HG03025 (cell line): ENCODE measurements around the gene MARVELD3.
"Not testable (repeated sequence)": the region's sequence is repeated elsewhere in the genome, so short reads cannot be mapped to it uniquely, and the experiment has no call there.

Experiments used
- ATAC-seq: cut with Tn5 transposase; IDR thresholded peaks from one replicate; pipeline ENCODE4 v1.9.1; 2021; ENCODE audit warnings: mild to moderate bottlenecking, moderate library complexity; ENCODE audit not compliant: unreplicated experiment, low FRiP score

MARVELD3 gene

DNA sequence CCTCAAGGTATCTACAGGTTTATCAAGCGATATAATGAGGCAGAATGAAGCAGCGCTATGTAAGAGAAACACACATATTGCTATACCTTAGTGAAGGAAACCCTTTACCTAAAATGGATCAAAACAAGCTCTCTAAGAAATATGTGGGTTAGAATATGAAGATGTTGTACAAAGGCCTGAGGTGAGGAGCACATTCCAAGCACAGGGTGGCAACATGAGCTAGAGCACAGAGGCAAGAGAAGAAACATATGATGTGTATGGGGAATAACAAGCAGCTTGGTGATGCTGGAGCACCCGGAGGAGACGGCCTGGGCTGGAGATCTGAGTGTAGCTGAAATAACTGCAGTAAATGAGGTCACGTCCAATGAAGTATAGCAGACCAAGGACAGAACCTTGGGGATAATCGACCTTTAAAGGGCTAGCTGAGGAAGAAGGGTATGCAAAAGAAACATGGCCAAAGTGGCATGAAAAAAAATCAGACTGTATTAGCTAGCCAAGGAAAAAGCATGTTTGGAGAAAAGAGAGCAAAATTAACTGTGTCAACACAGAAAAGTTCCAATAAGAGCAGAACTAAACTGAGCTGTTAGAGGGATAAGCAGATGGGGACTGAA is 44.0 kb downstream of the MARVELD3 start:
- no peak for ATAC-seq

DNA sequence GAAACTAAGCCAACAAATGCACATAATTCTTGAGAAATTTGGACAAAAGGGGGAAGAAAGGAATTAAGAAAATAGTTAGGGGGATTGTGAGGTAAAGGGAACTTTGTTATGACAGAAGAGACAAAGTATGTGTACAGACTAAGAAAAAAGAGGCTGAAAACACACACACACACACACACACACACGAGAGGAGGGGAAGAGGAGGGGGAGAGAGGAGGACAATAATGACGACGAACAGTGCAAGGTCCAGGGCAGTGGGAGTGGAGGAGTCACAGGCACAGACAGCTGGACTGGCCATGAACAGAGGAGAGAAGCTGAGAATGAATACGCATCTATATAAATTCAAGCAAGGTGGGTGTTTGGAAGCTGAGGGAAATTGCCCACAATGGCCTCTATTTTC is 44.6 kb downstream of the MARVELD3 start:
- no peak for ATAC-seq

DNA sequence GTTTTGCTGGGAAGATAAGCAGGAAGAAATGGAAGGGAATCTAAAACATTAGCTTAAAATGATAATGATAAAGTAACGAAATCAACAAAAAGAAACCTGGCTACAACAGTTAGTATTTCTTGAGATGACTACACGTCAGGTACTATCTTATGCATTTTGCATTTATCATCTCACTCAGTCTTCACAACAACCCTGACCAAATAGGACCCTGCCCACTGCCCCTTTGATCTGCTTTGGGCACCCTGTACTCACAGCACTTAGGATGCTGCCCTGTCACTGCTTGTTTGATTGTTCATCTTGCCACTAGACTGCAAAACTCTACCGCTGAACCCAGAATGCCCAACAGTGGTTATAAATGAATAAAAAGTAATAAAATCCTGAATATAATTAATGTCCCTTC is 45.2 kb downstream of the MARVELD3 start:
- ATAC-seq = no peak

DNA sequence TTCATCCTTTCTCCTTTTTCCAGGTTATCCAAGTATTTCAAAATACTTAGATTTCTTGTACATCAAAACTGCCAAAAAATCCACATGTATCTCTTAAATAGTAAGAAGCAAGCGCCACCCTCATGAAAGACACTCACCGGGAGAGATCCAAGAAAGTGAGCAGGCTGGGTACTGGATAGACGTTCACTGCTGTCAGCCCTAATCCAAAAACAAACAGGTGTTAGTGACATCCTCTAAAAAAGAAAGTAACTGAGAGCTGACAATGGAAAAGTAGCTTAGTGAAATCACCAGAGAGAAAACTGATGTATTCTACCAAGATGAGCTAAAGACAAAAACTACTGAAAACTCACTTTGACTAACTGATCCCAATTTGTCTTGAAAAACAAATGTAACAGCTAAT is 46.1 kb downstream of the MARVELD3 start:
- ATAC-seq = no peak

DNA sequence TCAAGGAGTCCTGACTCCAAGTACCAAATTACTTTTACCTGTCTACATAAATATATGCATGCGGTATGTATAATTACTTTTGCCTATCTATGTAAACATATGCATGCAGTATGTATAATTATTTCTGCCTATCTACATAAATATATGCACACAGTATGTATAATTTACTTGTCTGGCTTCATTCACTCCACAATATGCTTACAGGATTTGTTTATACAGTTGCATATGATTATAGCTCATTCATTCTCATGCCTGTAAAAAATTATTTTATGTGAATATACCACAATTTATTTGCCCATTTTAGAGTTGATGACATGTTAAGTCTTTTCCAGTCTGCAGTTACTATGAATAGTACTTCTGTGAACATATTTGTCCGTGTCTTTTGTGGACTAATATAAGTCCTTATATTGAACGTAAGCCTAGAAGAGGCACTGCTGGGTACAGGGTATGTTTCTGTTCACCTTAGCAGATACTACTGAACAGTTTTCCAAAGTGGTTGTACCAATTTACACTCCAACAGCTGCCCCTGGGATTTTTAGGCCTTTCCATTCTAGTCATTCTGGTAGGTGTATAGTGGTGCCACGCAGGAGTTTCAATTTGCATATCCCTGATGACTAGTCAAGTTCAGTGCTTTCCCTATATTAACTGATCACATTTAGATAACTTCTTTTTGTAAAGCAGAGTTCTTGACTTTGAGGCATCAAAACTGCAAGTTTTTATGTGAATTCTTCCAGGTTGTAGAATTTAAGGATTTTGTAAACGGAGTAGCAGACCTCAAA is 47.0 kb downstream of the MARVELD3 start:
- ATAC-seq = no peak

DNA sequence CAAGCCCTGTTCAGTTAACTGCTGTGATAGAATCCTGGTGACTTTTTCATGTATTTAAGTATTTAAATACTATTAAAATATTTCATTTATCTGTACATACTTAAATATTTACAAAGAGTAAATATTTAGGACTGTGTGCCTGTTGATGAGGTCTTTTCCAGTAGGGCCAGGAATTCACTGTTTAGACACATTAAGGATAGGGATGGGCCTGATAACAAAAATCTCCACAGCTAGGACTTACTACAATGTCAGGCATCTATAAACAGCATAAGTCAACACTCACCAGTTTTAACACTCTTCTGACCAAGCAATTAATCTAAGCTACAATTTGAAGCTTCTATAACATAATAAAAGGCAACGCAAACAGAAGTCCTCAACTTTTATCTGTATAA is 47.6 kb downstream of the MARVELD3 start:
- no peak for ATAC-seq

DNA sequence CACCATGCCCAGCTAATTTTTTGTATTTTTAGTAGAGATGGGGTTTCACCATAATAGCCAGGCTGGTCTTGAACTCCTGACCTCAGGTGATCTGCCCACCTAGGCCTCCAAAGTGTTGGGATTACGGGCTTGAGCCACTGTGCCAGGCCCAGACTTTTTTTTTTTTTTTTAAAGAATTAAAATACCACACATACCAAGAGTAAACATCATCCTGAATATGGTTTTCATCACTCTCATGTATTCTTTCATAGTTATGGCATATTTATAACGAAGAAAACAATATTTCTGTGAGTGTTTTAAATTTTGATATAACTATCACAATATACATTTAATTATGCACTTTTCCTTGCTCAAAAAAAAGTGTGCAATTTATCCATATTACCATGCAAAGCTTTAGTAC is 48.2 kb downstream of the MARVELD3 start:
- no peak for ATAC-seq

DNA sequence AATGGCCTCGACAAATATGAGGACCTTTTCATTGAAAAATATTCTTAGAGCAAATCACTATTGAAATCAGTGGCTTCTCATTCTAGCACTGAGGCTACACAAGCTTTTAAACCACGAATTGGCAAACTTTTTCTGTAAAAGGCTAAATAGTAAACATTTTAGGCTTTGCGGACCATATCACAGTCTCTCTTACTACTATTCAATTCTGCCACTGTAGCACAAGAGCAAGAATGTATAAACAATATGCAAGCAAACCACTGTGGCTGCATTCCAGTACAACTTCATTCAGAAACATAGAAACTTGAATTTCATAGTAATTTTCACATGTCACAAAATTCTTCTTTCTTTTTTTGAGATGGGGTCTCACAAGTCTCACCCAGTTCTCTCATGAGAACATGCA is 49.4 kb downstream of the MARVELD3 start:
- ATAC-seq = no peak

DNA sequence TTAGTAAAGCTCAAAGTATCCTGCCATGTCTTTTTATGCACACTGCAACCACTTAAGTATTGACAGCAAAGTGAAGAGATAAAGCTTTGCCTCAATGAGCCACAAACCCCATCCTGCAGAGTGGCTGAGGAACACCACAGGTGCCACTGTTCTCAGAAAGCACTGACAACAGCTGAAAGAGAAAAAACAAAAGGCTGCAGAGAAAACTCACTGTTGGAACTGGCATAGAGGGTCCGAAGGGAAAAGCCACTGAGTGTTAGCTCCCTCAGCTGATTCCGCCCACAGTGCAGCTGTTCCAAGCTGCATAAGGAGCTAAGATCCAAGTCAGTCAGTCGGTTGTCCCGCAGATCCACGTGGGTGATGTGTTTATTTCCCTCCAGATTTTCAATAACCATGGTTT is 50.3 kb downstream of the MARVELD3 start:
- no peak for ATAC-seq

DNA sequence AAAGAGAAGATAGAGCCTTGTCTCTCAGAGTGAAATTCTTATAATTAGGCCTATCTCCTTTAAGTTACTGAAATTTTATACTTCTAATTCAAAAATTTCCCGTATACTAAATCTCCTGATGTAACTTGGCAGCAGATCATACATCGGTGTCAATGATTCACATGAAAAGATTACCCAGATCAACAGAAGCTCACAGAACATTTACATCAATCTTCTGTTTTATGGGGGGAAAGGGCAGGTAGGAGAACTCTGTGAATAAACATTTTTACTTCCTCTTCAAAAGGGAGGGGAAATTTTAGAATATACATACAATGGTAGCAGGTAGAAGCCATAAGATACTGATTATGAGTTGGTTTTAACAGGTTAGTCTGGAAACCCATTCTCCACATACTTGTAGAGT is 55.4 kb downstream of the MARVELD3 start:
- ATAC-seq = no peak

DNA sequence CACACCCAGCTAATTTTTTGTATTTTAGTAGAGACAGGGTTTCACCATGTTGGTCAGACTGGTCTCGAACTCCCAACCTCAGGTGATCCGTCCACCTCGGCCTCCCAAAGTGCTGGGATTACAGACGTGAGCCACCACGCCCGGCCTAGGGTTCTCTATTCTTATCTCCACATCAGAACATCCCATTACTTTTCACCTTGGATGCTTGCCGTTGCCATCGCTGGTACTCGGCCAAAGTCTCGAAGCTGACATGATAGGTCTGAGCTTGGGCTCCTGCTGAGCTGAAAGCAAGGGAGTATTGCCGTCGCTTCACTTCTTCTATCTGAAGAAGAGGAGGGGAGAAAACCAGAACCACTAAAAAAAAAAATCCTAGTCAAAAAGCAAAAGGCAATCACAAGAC is 58.3 kb downstream of the MARVELD3 start:
- not testable (repeated sequence) for ATAC-seq
